ENCODE results near the gene PCCA.
"Not testable (repeated sequence)": the region's sequence is repeated elsewhere in the genome, so short reads cannot be mapped to it uniquely, and the experiment has no call there.

Gene PCCA

DNA sequence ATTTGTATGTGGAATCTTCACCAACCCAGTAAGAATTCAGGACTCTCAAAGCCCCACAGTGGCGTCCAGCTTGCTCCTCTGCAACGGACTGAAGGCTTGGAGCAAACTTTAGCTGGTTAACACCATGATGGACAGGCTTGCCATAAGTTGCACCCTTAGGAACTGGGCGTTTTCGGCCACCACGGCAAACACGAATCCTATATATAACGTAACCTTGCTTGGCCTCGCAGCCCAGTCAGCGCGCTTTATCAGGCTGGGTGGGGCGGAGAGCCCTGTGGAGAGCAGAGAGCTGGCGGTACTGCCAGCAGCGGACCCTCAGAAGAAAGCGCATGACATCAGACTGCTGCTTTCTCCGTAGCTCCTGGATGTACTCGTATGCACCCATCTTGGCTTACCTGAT, 61.8 kb downstream of the PCCA start:
- Histone ChIP-seq H3K79me1 (replicated peaks; ENCODE audit: low read length, poor library complexity, severe bottlenecking) (peaks cover 17% of the 10 kb centered on the region), H3K36me3 (ENCODE audit: control insufficient read depth in 1 of 2, insufficient read depth in 2 of 2, low read depth in 1 of 2, low read length in 2 of 2) (peaks cover 16 to 28% of the 10 kb centered on the region in 2 experiments)
- WGBS, result 96% methylated on average over 16 of the region's 16 CpGs
- H3K18ac ChIP-seq (ENCODE audit: low read depth in 1 of 2, low read length in 2 of 2); H2AFZ ChIP-seq (ENCODE audit: low read depth, low read length); H4K91ac ChIP-seq (ENCODE audit: low read length); H3K27ac ChIP-seq (ENCODE audit: low read length, poor library complexity, severe bottlenecking); H4K8ac ChIP-seq (ENCODE audit: low read length); H2AK5ac ChIP-seq (ENCODE audit: low read length, severe bottlenecking); H3K4ac ChIP-seq (ENCODE audit: low read depth in 1 of 2, low read length in 2 of 2); H3K9me3 ChIP-seq (ENCODE audit: control insufficient read depth, low read length); H3K9ac ChIP-seq (ENCODE audit: low read length); H2BK120ac ChIP-seq (ENCODE audit: low read depth, low read length); DNase-seq; H2BK15ac ChIP-seq (ENCODE audit: low read depth, poor library complexity, severe bottlenecking); H3K27me3 ChIP-seq (ENCODE audit: control insufficient read depth in 1 of 2, insufficient read depth in 1 of 2, low read length in 2 of 2); H2BK12ac ChIP-seq (ENCODE audit: low read length in 2 of 2); H2BK5ac ChIP-seq (ENCODE audit: low read depth, low read length, poor library complexity, severe bottlenecking); H3K4me2 ChIP-seq (ENCODE audit: low read length, poor library complexity, severe bottlenecking); H3K4me3 ChIP-seq (ENCODE audit: insufficient read depth in 1 of 2, low read depth in 1 of 2, low read length in 2 of 2); H3K23ac ChIP-seq (ENCODE audit: low read length in 2 of 2); H3K4me1 ChIP-seq (ENCODE audit: control insufficient read depth, insufficient read depth, low read depth, low read length); H3K14ac ChIP-seq (ENCODE audit: low read length in 2 of 2): not testable (repeated sequence)

- no peak overlapping the region for H2AK5ac ChIP-seq (ENCODE audit: low read length, severe bottlenecking)
- no peak overlapping the region for H2BK15ac ChIP-seq (ENCODE audit: low read depth, poor library complexity, severe bottlenecking)
- H4K91ac ChIP-seq (ENCODE audit: low read length), result no peak overlapping the region
- no peak for DNase-seq
- H2BK120ac ChIP-seq (ENCODE audit: low read depth, low read length), result no peak overlapping the region
- no peak overlapping the region for H2BK12ac ChIP-seq (ENCODE audit: low read length in 2 of 2)
- no peak overlapping the region for H3K4me3 ChIP-seq (ENCODE audit: insufficient read depth in 1 of 2, low read depth in 1 of 2, low read length in 2 of 2)
- H3K4ac ChIP-seq (ENCODE audit: low read depth in 1 of 2, low read length in 2 of 2), result no peak overlapping the region
- H3K9me3 ChIP-seq (ENCODE audit: control insufficient read depth, low read length), result no peaks in the 10 kb centered on the region
- no peaks in the 10 kb centered on the region for H3K27me3 ChIP-seq (ENCODE audit: control insufficient read depth in 1 of 2, insufficient read depth in 1 of 2, low read length in 2 of 2)
- no peak overlapping the region for H2AFZ ChIP-seq (ENCODE audit: low read depth, low read length)
- no peak overlapping the region for H4K8ac ChIP-seq (ENCODE audit: low read length)
- 100% methylated on average over 5 of the region's 6 CpGs for WGBS
- H3K23ac ChIP-seq (ENCODE audit: low read length in 2 of 2), result no peak overlapping the region
- H3K27ac ChIP-seq (ENCODE audit: low read length, poor library complexity, severe bottlenecking), result no peak overlapping the region
- no peak overlapping the region for H3K14ac ChIP-seq (ENCODE audit: low read length in 2 of 2)
- peaks cover 15 to 40% of the 10 kb centered on the region in 2 experiments for H3K36me3 ChIP-seq (ENCODE audit: control insufficient read depth in 1 of 2, insufficient read depth in 2 of 2, low read depth in 1 of 2, low read length in 2 of 2)
- H3K9ac ChIP-seq (ENCODE audit: low read length), result no peak overlapping the region
- H2BK5ac ChIP-seq (ENCODE audit: low read depth, low read length, poor library complexity, severe bottlenecking), result no peak overlapping the region
- H3K79me1 ChIP-seq (replicated peaks; ENCODE audit: low read length, poor library complexity, severe bottlenecking), result peaks cover 13% of the 10 kb centered on the region
- H3K18ac ChIP-seq (ENCODE audit: low read depth in 1 of 2, low read length in 2 of 2), result no peak overlapping the region
- no peaks in the 10 kb centered on the region for H3K4me1 ChIP-seq (ENCODE audit: control insufficient read depth, insufficient read depth, low read depth, low read length)
- peak overlapping the region; percentile 34 for H3K4me2 ChIP-seq (ENCODE audit: low read length, poor library complexity, severe bottlenecking)
Observed at GRCh38 chr13:100154842-100155416, 66.0 kb downstream of the PCCA start.

GRCh38 chr13:100156788-100157187, 67.9 kb downstream of the PCCA start:
- H4K91ac ChIP-seq (ENCODE audit: low read length), result no peak overlapping the region
- H3K4me2 ChIP-seq (ENCODE audit: low read length, poor library complexity, severe bottlenecking), result no peak overlapping the region

GRCh38 chr13:100158569-100158968, 69.7 kb downstream of the PCCA start:
- Histone ChIP-seq H3K27ac (ENCODE audit: low read length, poor library complexity, severe bottlenecking) (no peak overlapping the region), H3K9me3 (ENCODE audit: control insufficient read depth, low read length) (no peaks in the 10 kb centered on the region), H4K8ac (ENCODE audit: low read length) (no peak overlapping the region), H3K18ac (ENCODE audit: low read depth in 1 of 2, low read length in 2 of 2) (no peak overlapping the region), H3K14ac (ENCODE audit: low read length in 2 of 2) (no peak overlapping the region), H3K4me3 (ENCODE audit: insufficient read depth in 1 of 2, low read depth in 1 of 2, low read length in 2 of 2) (no peak overlapping the region), H3K9ac (ENCODE audit: low read length) (no peak overlapping the region), H2AFZ (ENCODE audit: low read depth, low read length) (no peak overlapping the region), H3K36me3 (ENCODE audit: control insufficient read depth in 1 of 2, insufficient read depth in 2 of 2, low read depth in 1 of 2, low read length in 2 of 2) (peaks cover 7 to 37% of the 10 kb centered on the region in 2 experiments), H2BK15ac (ENCODE audit: low read depth, poor library complexity, severe bottlenecking) (no peak overlapping the region), H3K4ac (ENCODE audit: low read depth in 1 of 2, low read length in 2 of 2) (no peak overlapping the region), H3K4me1 (ENCODE audit: control insufficient read depth, insufficient read depth, low read depth, low read length) (no peaks in the 10 kb centered on the region), H2AK5ac (ENCODE audit: low read length, severe bottlenecking) (no peak overlapping the region), H2BK12ac (ENCODE audit: low read length in 2 of 2) (no peak overlapping the region), H3K23ac (ENCODE audit: low read length in 2 of 2) (no peak overlapping the region), H3K27me3 (ENCODE audit: control insufficient read depth in 1 of 2, insufficient read depth in 1 of 2, low read length in 2 of 2) (no peaks in the 10 kb centered on the region), H2BK120ac (ENCODE audit: low read depth, low read length) (no peak overlapping the region), H3K4me2 (ENCODE audit: low read length, poor library complexity, severe bottlenecking) (no peak overlapping the region), H4K91ac (ENCODE audit: low read length) (no peak overlapping the region), H3K79me1 (replicated peaks; ENCODE audit: low read length, poor library complexity, severe bottlenecking) (peaks cover 12% of the 10 kb centered on the region), H2BK5ac (ENCODE audit: low read depth, low read length, poor library complexity, severe bottlenecking) (no peak overlapping the region)
- no peak for DNase-seq
- WGBS, result 67% methylated on average over 2 of the region's 2 CpGs

More at GRCh38 chr13:100156788-100157187, 67.9 kb downstream of the PCCA start:
- Histone ChIP-seq H2BK5ac (ENCODE audit: low read depth, low read length, poor library complexity, severe bottlenecking) (no peak overlapping the region), H3K4me1 (ENCODE audit: control insufficient read depth, insufficient read depth, low read depth, low read length) (no peaks in the 10 kb centered on the region), H3K27me3 (ENCODE audit: control insufficient read depth in 1 of 2, insufficient read depth in 1 of 2, low read length in 2 of 2) (no peaks in the 10 kb centered on the region), H3K4ac (ENCODE audit: low read depth in 1 of 2, low read length in 2 of 2) (no peak overlapping the region), H3K14ac (ENCODE audit: low read length in 2 of 2) (no peak overlapping the region), H3K9me3 (ENCODE audit: control insufficient read depth, low read length) (no peaks in the 10 kb centered on the region), H3K18ac (ENCODE audit: low read depth in 1 of 2, low read length in 2 of 2) (no peak overlapping the region), H2BK120ac (ENCODE audit: low read depth, low read length) (no peak overlapping the region), H2BK15ac (ENCODE audit: low read depth, poor library complexity, severe bottlenecking) (no peak overlapping the region), H4K8ac (ENCODE audit: low read length) (no peak overlapping the region), H3K79me1 (replicated peaks; ENCODE audit: low read length, poor library complexity, severe bottlenecking) (peaks cover 12% of the 10 kb centered on the region), H2BK12ac (ENCODE audit: low read length in 2 of 2) (no peak overlapping the region), H2AFZ (ENCODE audit: low read depth, low read length) (no peak overlapping the region), H3K27ac (ENCODE audit: low read length, poor library complexity, severe bottlenecking) (no peak overlapping the region), H3K23ac (ENCODE audit: low read length in 2 of 2) (no peak overlapping the region), H3K36me3 (ENCODE audit: control insufficient read depth in 1 of 2, insufficient read depth in 2 of 2, low read depth in 1 of 2, low read length in 2 of 2) (peaks cover 7 to 40% of the 10 kb centered on the region in 2 experiments), H2AK5ac (ENCODE audit: low read length, severe bottlenecking) (no peak overlapping the region), H3K4me3 (ENCODE audit: insufficient read depth in 1 of 2, low read depth in 1 of 2, low read length in 2 of 2) (no peak overlapping the region), H3K9ac (ENCODE audit: low read length) (no peak overlapping the region)
- WGBS, result no CpG with 5 or more reads among the region's 1 CpG
- no peak for DNase-seq

Data from mesenchymal stem cell (in vitro differentiated cells and primary cell).